ENCODE measurements around the gene SNX22. TPM values are rescaled to one million over a fixed set of nuclear protein-coding genes. Genes with fewer than 3 reads are reported as not detected.
A peak's percentile ranks its signal among the peaks of the same experiment; 100 is the strongest.

Gene SNX22
- total RNA-seq, 2 donors from 2014 or later: 0.27 to 0.28 TPM

DNA sequence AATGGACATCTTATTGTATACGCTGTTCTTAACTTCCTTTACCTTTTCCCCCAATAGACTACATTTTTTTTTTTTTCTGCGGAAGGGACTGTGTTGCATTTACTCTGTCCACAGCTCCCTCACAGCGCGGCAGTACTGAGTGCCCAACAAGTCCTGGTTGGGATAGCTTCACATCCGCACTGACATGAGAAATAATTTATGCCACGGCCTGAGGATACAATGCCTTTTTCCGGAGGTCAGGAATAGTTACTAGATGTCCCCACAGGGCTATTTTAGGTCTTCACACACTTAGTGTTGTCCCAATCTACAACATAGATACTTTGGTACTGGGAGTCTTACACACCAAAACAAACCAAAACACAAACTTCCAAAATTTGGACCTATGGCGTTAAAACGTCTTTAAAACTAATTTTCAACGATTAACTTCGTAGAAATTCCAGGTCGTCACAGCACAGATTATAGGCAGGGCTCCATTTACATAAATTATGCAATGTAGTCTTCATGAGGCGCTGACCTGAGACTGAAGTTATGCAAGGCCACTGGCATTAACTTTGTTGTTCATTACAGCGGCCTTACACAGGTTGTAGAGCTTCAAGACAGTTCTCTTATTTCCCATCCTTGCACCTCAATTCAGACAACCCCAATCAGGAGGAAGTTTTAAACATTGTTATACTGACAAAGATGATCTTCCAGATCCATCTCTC lies 12.3 kb downstream of the SNX22 start:
- no peaks in the 10 kb centered on the region for H3K27me3 ChIP-seq (replicated peaks; ENCODE audit: insufficient read depth)
- H3K4me1 ChIP-seq (ENCODE audit: control insufficient read depth in 1 of 2, low read depth in 2 of 2): peaks cover 20 to 36% of the 10 kb centered on the region in 2 donors
- ATAC-seq (ENCODE audit: insufficient number of reproducible peaks, low FRiP score, low read depth) (no peak), DNase-seq (ENCODE audit: low spot score) (no peak)
- peak overlapping the region; percentile 94 for H3K4me3 ChIP-seq
- peaks cover 21% of the 10 kb centered on the region for H3K36me3 ChIP-seq
- TF ChIP-seq, protein P1, sequence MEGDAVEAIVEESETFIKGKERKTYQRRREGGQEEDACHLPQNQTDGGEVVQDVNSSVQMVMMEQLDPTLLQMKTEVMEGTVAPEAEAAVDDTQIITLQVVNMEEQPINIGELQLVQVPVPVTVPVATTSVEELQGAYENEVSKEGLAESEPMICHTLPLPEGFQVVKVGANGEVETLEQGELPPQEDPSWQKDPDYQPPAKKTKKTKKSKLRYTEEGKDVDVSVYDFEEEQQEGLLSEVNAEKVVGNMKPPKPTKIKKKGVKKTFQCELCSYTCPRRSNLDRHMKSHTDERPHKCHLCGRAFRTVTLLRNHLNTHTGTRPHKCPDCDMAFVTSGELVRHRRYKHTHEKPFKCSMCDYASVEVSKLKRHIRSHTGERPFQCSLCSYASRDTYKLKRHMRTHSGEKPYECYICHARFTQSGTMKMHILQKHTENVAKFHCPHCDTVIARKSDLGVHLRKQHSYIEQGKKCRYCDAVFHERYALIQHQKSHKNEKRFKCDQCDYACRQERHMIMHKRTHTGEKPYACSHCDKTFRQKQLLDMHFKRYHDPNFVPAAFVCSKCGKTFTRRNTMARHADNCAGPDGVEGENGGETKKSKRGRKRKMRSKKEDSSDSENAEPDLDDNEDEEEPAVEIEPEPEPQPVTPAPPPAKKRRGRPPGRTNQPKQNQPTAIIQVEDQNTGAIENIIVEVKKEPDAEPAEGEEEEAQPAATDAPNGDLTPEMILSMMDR (IDR thresholded peaks at IDR 0.05): no peak
- H3K9me3 ChIP-seq: no peaks in the 10 kb centered on the region
- H3K27ac ChIP-seq: peak overlapping the region; percentile 82 to 88

DNA sequence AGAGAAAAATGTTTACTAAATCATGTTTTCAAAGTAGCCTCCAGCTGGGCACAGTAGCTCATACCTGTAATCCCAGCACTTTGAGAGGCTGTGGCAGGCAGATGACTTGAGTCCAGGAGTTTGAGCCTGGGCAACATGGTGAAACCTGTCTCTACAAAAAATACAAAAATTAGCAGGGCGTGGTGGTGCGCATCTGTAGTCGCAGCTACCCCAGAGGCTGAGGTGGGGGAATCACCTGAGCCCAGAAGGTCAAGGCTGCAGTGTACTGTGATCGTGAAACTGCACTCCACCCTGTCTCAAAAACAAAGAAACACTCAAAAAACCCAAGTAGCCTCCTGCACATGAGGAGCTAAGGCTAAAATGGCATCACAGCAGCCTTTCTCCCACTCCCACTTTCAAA lies 12.9 kb downstream of the SNX22 start:
- no peak for ATAC-seq (ENCODE audit: insufficient number of reproducible peaks, low FRiP score, low read depth)
- Histone ChIP-seq H3K27ac (no peak overlapping the region), H3K36me3 (peaks cover 14% of the 10 kb centered on the region), H3K4me1 (ENCODE audit: control insufficient read depth in 1 of 2, low read depth in 2 of 2) (peaks cover 20 to 35% of the 10 kb centered on the region in 2 donors), H3K27me3 (replicated peaks; ENCODE audit: insufficient read depth) (no peaks in the 10 kb centered on the region), H3K4me3 (no peak overlapping the region), H3K9me3 (no peaks in the 10 kb centered on the region)
- DNase-seq (ENCODE audit: low spot score): no peak
- TF ChIP-seq, protein P1 (IDR thresholded peaks at IDR 0.05): no peak

DNA sequence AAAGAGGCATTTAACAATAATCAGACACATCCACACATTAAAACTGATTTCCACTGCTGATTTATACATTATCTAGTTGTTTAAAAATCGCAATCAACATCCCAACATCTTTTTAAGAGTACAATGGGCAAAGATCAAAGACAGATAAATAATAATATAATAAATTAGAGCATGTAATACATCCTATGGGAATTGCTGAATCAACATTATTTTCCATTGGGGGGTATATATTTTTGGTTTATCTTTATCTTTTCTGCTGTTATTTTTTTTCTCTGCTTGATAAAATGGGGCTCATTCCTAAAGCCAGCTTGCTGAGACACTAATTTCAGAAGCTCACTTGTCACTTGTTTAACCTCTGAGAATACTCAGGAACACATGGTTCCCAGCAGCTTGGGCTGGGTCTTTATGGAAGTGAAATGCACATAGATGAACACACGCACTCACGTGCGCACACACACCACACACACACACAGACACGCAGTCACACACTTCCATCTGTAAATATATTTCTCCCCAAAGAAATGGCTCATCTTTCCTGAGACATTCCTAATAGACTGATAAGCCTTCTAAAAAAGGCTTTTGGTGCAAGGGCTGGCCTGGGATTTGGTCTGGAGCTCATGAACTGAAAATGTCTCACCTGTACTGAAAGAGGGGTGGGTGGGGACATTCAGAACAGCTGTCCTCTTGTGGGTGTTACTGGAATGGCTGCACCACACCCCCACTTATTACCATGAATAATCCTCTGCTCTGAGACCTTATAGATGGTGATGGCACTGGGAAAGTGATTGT lies 14.8 kb downstream of the SNX22 start:
- no peak for DNase-seq (ENCODE audit: low spot score)
- no peak for ATAC-seq (ENCODE audit: insufficient number of reproducible peaks, low FRiP score, low read depth)
- H3K27me3 ChIP-seq (replicated peaks; ENCODE audit: insufficient read depth): no peaks in the 10 kb centered on the region
- no peaks in the 10 kb centered on the region for H3K9me3 ChIP-seq
- H3K4me1 ChIP-seq (ENCODE audit: control insufficient read depth in 1 of 2, low read depth in 2 of 2): peaks cover 8 to 16% of the 10 kb centered on the region in 2 donors
- no peaks in the 10 kb centered on the region for H3K36me3 ChIP-seq
- TF ChIP-seq, protein P1 (IDR thresholded peaks at IDR 0.05): no peak
- no peak overlapping the region for H3K4me3 ChIP-seq
- H3K27ac ChIP-seq: no peak overlapping the region

DNA sequence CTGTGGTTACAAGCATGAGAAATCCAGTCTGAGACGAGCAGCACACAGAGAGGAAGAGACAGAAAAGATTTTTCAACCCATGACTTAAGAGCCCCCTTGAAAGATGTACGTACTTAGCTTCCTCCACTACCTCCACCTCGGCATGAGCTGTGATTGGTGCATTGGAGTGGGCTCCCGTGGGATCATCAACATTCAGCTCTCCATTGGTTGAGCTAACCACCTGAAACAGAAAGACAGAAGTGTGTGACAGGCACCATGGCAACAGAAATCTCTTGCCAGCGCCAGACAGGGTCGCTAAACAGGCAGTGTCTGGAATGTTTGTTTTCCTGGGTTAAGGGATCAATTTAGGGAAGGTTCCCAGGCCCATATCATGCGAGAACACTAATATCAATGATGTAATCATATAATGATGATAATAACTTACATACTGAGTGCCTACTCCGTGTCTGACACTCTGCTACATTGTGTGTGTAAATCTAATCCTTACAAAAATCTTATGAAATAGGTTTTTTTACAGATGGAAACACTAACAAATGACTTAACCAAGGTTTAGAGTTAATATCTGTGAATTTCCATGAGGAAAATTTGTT lies 28.8 kb downstream of the SNX22 start:
- Histone ChIP-seq H3K4me3 (no peak overlapping the region), H3K9me3 (no peaks in the 10 kb centered on the region), H3K4me1 (ENCODE audit: control insufficient read depth in 1 of 2, low read depth in 2 of 2) (no peaks in the 10 kb centered on the region), H3K27me3 (replicated peaks; ENCODE audit: insufficient read depth) (no peaks in the 10 kb centered on the region), H3K36me3 (no peaks in the 10 kb centered on the region), H3K27ac (no peak overlapping the region)
- TF ChIP-seq, protein P1 (IDR thresholded peaks at IDR 0.05): no peak
- no peak for ATAC-seq (ENCODE audit: insufficient number of reproducible peaks, low FRiP score, low read depth)
- DNase-seq (ENCODE audit: low spot score): no peak

DNA sequence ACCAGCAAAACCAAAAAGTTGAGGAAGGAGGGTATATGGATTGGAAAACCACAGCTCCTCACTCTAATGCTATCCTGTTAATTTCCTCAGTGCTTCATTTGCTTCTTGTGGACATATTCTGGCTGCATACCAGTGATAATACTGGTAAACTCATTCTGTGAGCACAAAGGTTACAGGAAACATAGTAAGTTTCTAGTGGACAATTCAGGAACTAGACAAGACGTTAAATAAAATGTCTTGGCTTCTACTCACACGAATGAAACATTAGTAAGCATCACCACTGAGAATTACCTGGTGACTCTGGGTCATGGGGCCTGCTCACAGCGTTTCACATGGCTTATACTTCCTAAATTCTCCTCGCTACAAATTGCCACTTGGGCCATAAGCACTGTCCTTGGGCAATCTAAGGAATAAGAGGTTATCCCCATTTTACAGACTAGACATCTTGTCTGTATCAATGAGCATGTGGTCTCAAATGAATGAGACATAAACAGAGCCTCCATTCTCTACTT lies 31.4 kb downstream of the SNX22 start:
- Histone ChIP-seq H3K9me3 (no peaks in the 10 kb centered on the region), H3K27me3 (replicated peaks; ENCODE audit: insufficient read depth) (no peaks in the 10 kb centered on the region), H3K27ac (no peak overlapping the region), H3K36me3 (peaks cover 3% of the 10 kb centered on the region), H3K4me3 (no peak overlapping the region), H3K4me1 (ENCODE audit: control insufficient read depth in 1 of 2, low read depth in 2 of 2) (no peaks in the 10 kb centered on the region)
- TF ChIP-seq, protein P1 (IDR thresholded peaks at IDR 0.05): no peak
- no peak for ATAC-seq (ENCODE audit: insufficient number of reproducible peaks, low FRiP score, low read depth)
- no peak for DNase-seq (ENCODE audit: low spot score)
